K562 (cell line): Measurements from ENCODE around the gene GAPT.

Experiments used
- GATA2 ChIP-seq: sonication (generic); formaldehyde crosslinking; IDR thresholded peaks from 2 replicates; pipeline ENCODE4 v1.4.0; 2020; ENCODE audit warnings: mild to moderate bottlenecking, missing genetic modification reagents
- JUN ChIP-seq, 2 experiments: sonication (generic) in 1 of 2; formaldehyde crosslinking in 1 of 2; IDR thresholded peaks; 2 replicates each; pipeline versions ENCODE4 v1.6.1 to v1.8.0; 2012 to 2022; ENCODE audit warnings: borderline replicate concordance in 2 of 2, mild to moderate bottlenecking in 2 of 2, improper control_type of control experiment in 1 of 2, low read depth in 1 of 2, low read length in 1 of 2, missing genetic modification reagents in 1 of 2
- PRPF4 ChIP-seq: fragments of 200-400 bp; formaldehyde crosslinking; IDR thresholded peaks from one replicate; pipeline ENCODE4 v1.6.1; 2017; ENCODE audit warnings: low read length, low read depth, mild to moderate bottlenecking; ENCODE audit not compliant: insufficient read depth, poor library complexity, severe bottlenecking
- TF ChIP-seq, protein P1 (sequence below), 3 experiments: IDR thresholded peaks in 2 of 3; conservative IDR thresholded peaks in 1 of 3; 2 replicates each; pipeline ENCODE4 v1.5.1; 2011 to 2012; ENCODE audit warnings: low read length in 3 of 3, mild to moderate bottlenecking in 3 of 3, control low read depth in 2 of 3, improper control_type of control experiment in 1 of 3, inconsistent platforms in 1 of 3, low read depth in 1 of 3, mixed read lengths in 1 of 3, moderate library complexity in 1 of 3; ENCODE audit not compliant: insufficient read depth in 2 of 3

DNA sequence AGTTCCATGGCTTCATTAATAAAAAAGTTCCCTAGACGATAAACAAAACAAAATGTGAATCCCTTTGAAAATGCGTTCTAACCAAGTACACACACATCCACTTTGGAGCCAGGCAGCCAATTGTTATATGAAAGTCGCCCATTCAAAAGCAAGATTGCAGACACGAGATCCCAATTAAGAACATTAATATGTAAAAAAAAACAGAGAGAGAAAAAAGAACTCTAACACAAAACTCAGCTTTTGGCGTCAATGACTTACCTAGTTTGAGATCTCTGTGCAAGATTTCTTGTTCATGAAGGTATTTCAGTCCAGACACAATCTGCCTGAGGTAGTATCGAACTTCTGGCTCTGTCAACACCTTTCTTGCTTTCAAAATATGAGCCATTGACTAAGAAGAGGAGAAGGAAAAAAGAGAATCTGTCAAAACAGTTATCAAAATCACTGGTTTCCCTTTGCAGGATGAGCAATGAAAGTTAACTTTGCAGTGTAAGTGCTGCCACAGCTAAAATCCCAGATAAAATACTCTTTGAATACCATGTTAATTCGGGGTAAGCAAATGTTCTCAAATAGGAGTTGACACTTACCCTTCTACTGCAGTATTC, 33.0 kb upstream of the GAPT start:
- TF ChIP-seq, protein P1, sequence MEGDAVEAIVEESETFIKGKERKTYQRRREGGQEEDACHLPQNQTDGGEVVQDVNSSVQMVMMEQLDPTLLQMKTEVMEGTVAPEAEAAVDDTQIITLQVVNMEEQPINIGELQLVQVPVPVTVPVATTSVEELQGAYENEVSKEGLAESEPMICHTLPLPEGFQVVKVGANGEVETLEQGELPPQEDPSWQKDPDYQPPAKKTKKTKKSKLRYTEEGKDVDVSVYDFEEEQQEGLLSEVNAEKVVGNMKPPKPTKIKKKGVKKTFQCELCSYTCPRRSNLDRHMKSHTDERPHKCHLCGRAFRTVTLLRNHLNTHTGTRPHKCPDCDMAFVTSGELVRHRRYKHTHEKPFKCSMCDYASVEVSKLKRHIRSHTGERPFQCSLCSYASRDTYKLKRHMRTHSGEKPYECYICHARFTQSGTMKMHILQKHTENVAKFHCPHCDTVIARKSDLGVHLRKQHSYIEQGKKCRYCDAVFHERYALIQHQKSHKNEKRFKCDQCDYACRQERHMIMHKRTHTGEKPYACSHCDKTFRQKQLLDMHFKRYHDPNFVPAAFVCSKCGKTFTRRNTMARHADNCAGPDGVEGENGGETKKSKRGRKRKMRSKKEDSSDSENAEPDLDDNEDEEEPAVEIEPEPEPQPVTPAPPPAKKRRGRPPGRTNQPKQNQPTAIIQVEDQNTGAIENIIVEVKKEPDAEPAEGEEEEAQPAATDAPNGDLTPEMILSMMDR (IDR thresholded peaks at IDR 0.05 in 2 of 3, conservative IDR thresholded peaks at IDR 0.05 in 1 of 3; ENCODE audit: insufficient read depth in 2 of 3, low read depth in 1 of 3, low read length in 3 of 3): no peak
- TF ChIP-seq JUN (IDR thresholded peaks at IDR 0.05; ENCODE audit: borderline replicate concordance, low read depth, low read length): no peak
- TF ChIP-seq JUN (CRISPR knock-in tag; IDR thresholded peaks at IDR 0.05; ENCODE audit: borderline replicate concordance): no peak
- no peak for TF ChIP-seq PRPF4
- no peak for TF ChIP-seq GATA2 (CRISPR knock-in tag)
